Measurements from ENCODE around the gene DLK2. TPM values are rescaled to one million over a fixed set of nuclear protein-coding genes. Genes with fewer than 3 reads are reported as not detected.

The DLK2 gene
- total and polyA plus RNA-seq, 2 of the 13 experiments (the other 11 are each of a cell fraction or from before 2014, with no cell fraction given): 1.2 to 3.8 TPM

DNA sequence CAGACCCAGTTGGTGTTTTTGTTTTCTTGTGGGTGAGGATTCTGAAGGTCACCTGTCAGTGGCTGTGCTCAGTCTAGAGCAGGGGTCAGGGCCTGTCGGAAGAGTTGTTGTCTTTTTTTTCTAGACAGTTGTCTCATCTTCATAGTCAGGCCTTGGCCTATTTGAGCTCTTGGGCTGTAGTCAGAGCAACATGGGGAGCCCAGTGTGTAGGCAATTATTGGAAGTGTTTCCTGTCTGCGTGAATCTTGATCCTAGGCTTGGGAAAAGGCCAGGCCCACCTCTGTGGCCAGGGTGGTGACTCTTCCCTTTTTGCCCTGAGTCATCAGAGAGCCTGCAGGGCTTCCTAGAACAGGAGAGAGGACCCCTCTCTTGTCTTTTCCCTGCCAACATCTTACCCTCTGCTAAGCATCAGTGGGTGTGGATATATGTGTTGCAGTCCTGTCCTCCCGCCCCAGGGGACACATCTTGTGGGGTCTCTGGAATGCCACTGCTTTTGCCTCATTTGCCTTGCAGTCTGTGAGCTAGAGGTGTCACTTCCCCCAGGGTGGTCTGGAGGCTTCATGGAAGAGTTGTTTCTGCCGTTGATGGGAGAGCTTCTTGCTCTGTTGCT is 33.4 kb upstream of the DLK2 start (continued):
- TF ChIP-seq, protein P1, sequence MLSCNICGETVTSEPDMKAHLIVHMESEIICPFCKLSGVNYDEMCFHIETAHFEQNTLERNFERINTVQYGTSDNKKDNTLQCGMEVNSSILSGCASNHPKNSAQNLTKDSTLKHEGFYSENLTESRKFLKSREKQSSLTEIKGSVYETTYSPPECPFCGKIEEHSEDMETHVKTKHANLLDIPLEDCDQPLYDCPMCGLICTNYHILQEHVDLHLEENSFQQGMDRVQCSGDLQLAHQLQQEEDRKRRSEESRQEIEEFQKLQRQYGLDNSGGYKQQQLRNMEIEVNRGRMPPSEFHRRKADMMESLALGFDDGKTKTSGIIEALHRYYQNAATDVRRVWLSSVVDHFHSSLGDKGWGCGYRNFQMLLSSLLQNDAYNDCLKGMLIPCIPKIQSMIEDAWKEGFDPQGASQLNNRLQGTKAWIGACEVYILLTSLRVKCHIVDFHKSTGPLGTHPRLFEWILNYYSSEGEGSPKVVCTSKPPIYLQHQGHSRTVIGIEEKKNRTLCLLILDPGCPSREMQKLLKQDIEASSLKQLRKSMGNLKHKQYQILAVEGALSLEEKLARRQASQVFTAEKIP (CRISPR knock-in tag; IDR thresholded peaks at IDR 0.05; ENCODE audit: borderline replicate concordance): no peak
- no peak for TF ChIP-seq ZNF792 (CRISPR knock-in tag; IDR thresholded peaks at IDR 0.05)
- TF ChIP-seq, protein P2, sequence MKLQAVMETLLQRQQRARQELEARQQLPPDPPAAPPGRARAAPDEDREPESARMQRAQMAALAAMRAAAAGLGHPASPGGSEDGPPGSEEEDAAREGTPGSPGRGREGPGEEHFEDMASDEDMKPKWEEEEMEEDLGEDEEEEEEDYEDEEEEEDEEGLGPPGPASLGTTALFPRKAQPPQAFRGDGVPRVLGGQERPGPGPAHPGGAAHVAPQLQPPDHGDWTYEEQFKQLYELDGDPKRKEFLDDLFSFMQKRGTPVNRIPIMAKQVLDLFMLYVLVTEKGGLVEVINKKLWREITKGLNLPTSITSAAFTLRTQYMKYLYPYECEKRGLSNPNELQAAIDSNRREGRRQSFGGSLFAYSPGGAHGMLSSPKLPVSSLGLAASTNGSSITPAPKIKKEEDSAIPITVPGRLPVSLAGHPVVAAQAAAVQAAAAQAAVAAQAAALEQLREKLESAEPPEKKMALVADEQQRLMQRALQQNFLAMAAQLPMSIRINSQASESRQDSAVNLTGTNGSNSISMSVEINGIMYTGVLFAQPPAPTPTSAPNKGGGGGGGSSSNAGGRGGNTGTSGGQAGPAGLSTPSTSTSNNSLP (IDR thresholded peaks at IDR 0.05; ENCODE audit: low read depth, low read length): no peak
- TF ChIP-seq ZNF576 (CRISPR knock-in tag; IDR thresholded peaks at IDR 0.05): no peak
- no peak for TF ChIP-seq U2AF2 (IDR thresholded peaks at IDR 0.05; ENCODE audit: low read depth, low read length)
- TF ChIP-seq ZNF788 (CRISPR knock-in tag; IDR thresholded peaks at IDR 0.05; ENCODE audit: borderline replicate concordance): no peak
- TF ChIP-seq, protein P3, sequence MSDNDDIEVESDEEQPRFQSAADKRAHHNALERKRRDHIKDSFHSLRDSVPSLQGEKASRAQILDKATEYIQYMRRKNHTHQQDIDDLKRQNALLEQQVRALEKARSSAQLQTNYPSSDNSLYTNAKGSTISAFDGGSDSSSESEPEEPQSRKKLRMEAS (IDR thresholded peaks at IDR 0.05): peak; percentile 35; the same call in 1 of the 2 replicates
- TF ChIP-seq ZNF234 (CRISPR knock-in tag; conservative IDR thresholded peaks at IDR 0.05): no peak
- TF ChIP-seq REXO4 (CRISPR knock-in tag; IDR thresholded peaks at IDR 0.05; ENCODE audit: borderline replicate concordance): no peak
- no peak; the same call in 1 of the 2 replicates for TF ChIP-seq RFX3 (CRISPR knock-in tag; IDR thresholded peaks at IDR 0.05)
- TF ChIP-seq ARNTL (CRISPR knock-in tag; IDR thresholded peaks at IDR 0.05): peak; percentile 77
- TF ChIP-seq, protein P4, sequence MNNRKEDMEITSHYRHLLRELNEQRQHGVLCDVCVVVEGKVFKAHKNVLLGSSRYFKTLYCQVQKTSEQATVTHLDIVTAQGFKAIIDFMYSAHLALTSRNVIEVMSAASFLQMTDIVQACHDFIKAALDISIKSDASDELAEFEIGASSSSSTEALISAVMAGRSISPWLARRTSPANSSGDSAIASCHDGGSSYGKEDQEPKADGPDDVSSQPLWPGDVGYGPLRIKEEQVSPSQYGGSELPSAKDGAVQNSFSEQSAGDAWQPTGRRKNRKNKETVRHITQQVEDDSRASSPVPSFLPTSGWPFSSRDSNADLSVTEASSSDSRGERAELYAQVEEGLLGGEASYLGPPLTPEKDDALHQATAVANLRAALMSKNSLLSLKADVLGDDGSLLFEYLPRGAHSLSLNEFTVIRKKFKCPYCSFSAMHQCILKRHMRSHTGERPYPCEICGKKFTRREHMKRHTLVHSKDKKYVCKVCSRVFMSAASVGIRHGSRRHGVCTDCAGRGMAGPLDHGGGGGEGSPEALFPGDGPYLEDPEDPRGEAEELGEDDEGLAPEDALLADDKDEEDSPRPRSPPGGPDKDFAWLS (CRISPR knock-in tag; IDR thresholded peaks at IDR 0.05; ENCODE audit: borderline replicate concordance): no peak
- no peak for TF ChIP-seq XRCC5 (optimal IDR thresholded peaks at IDR 0.05; ENCODE audit: low read length)
- TF ChIP-seq ZSCAN30 (CRISPR knock-in tag; IDR thresholded peaks at IDR 0.05): no peak
- TF ChIP-seq HOMEZ (CRISPR knock-in tag; IDR thresholded peaks at IDR 0.05; ENCODE audit: low read depth): 0 out of 2 replicates have a peak, but pooled peaks have one; percentile 26
- TF ChIP-seq, protein P5, sequence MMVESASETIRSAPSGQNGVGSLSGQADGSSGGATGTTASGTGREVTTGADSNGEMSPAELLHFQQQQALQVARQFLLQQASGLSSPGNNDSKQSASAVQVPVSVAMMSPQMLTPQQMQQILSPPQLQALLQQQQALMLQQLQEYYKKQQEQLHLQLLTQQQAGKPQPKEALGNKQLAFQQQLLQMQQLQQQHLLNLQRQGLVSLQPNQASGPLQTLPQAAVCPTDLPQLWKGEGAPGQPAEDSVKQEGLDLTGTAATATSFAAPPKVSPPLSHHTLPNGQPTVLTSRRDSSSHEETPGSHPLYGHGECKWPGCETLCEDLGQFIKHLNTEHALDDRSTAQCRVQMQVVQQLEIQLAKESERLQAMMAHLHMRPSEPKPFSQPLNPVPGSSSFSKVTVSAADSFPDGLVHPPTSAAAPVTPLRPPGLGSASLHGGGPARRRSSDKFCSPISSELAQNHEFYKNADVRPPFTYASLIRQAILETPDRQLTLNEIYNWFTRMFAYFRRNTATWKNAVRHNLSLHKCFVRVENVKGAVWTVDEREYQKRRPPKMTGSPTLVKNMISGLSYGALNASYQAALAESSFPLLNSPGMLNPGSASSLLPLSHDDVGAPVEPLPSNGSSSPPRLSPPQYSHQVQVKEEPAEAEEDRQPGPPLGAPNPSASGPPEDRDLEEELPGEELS (CRISPR knock-in tag; IDR thresholded peaks at IDR 0.05): peak; percentile 74
